Measurements from ENCODE around the gene GIMAP5.

Gene GIMAP5

DNA sequence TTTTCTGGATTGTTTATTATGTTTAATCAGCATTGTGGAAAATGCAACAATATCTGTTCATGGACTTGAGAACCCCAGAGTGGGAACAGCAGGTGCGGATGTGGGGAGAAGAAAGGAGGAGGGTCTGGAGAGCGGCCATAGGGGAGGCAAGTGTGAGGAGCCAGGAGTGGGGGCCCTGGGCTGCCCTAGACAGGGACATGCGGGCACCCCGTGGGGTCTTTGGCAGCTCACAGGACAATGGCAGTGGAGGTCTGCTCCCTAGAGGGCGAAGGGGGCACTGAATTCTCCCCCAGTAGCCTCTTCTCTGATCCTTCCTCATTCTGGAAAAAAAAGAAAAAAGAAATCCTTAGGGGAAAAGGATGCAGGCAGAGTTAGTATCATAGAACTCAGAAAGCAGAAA, 54.1 kb downstream of the GIMAP5 start:
- H3K36me3 ChIP-seq (replicated peaks; ENCODE audit: insufficient read depth, low read length): no peaks in the 10 kb centered on the region
- no peaks in the 10 kb centered on the region for H3K27me3 ChIP-seq (replicated peaks; ENCODE audit: insufficient read depth, low read length)
- H4K20me1 ChIP-seq (ENCODE audit: insufficient read depth, low read length): no peaks in the 10 kb centered on the region
- H3K79me2 ChIP-seq (ENCODE audit: low read length): no peaks in the 10 kb centered on the region
- no peak overlapping the region for H3K4me3 ChIP-seq (ENCODE audit: low read length)
- no peak overlapping the region for H2AFZ ChIP-seq (ENCODE audit: low read length)
- no peak for DNase-seq
- H3K9me2 ChIP-seq (replicated peaks; ENCODE audit: insufficient read depth, low read length): no peaks in the 10 kb centered on the region
- no peaks in the 10 kb centered on the region for H3K4me1 ChIP-seq (ENCODE audit: low read length)
- no peak for TF ChIP-seq EZH2phosphoT487 (IDR thresholded peaks at IDR 0.05; ENCODE audit: low read length)
- TF ChIP-seq EZH2 (optimal IDR thresholded peaks at IDR 0.05; ENCODE audit: low read depth, low read length): no peak
- TF ChIP-seq, protein P1, sequence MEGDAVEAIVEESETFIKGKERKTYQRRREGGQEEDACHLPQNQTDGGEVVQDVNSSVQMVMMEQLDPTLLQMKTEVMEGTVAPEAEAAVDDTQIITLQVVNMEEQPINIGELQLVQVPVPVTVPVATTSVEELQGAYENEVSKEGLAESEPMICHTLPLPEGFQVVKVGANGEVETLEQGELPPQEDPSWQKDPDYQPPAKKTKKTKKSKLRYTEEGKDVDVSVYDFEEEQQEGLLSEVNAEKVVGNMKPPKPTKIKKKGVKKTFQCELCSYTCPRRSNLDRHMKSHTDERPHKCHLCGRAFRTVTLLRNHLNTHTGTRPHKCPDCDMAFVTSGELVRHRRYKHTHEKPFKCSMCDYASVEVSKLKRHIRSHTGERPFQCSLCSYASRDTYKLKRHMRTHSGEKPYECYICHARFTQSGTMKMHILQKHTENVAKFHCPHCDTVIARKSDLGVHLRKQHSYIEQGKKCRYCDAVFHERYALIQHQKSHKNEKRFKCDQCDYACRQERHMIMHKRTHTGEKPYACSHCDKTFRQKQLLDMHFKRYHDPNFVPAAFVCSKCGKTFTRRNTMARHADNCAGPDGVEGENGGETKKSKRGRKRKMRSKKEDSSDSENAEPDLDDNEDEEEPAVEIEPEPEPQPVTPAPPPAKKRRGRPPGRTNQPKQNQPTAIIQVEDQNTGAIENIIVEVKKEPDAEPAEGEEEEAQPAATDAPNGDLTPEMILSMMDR (IDR thresholded peaks at IDR 0.05; ENCODE audit: low read length): no peak
- no peak overlapping the region for H3K9ac ChIP-seq (ENCODE audit: low read length)
- no peaks in the 10 kb centered on the region for H3F3A ChIP-seq (ENCODE audit: insufficient read depth, low read length)
- no peak overlapping the region for H3K4me2 ChIP-seq (ENCODE audit: low read depth, low read length)
- H3K27ac ChIP-seq (ENCODE audit: low read length): no peak overlapping the region
- no peaks in the 10 kb centered on the region for H3K9me3 ChIP-seq (replicated peaks; ENCODE audit: insufficient read depth, low read length)

DNA sequence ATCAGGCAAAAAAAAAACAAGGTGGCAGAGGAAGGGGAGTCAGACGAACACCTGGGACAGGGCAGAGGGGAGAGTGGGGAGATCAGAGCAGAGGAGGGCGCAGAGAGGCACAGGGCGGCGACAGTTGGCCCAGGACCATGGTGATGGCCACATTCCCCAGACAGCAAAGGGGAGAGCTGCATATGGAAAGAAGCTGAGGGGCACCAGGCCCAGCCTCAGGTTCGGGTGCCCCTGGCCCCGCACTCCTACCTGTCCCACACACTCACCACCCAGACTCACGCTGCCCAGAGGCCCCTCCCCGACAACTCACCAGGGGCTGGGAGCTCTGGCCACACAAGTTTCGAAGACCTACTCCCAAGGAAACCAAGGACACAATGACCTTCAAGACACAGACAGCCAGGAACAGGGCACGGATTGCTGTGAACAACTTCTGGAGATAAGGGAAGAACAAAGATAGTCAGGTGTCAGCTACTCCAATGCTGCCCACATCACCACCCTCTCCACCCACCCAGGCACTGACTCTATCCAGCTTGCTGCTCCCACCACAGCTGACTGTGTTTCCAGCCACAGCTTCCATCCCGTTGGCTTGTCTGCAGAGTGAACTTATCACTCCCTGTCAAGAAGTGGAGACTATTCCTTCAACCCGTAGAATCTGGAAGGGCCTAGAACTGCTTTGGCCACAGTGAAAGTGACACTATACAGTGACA, 54.7 kb downstream of the GIMAP5 start:
- no peaks in the 10 kb centered on the region for H3K36me3 ChIP-seq (replicated peaks; ENCODE audit: insufficient read depth, low read length)
- H3K79me2 ChIP-seq (ENCODE audit: low read length): no peaks in the 10 kb centered on the region
- H3K4me3 ChIP-seq (ENCODE audit: low read length): no peak overlapping the region
- no peak for DNase-seq
- H2AFZ ChIP-seq (ENCODE audit: low read length): no peak overlapping the region
- no peaks in the 10 kb centered on the region for H3F3A ChIP-seq (ENCODE audit: insufficient read depth, low read length)
- no peaks in the 10 kb centered on the region for H3K27me3 ChIP-seq (replicated peaks; ENCODE audit: insufficient read depth, low read length)
- TF ChIP-seq EZH2 (optimal IDR thresholded peaks at IDR 0.05; ENCODE audit: low read depth, low read length): no peak
- TF ChIP-seq, protein P1 (IDR thresholded peaks at IDR 0.05; ENCODE audit: low read length): no peak
- no peak for TF ChIP-seq EZH2phosphoT487 (IDR thresholded peaks at IDR 0.05; ENCODE audit: low read length)
- no peaks in the 10 kb centered on the region for H3K9me3 ChIP-seq (replicated peaks; ENCODE audit: insufficient read depth, low read length)
- H3K9ac ChIP-seq (ENCODE audit: low read length): no peak overlapping the region
- no peak overlapping the region for H3K4me2 ChIP-seq (ENCODE audit: low read depth, low read length)
- no peaks in the 10 kb centered on the region for H3K9me2 ChIP-seq (replicated peaks; ENCODE audit: insufficient read depth, low read length)
- H3K4me1 ChIP-seq (ENCODE audit: low read length): no peaks in the 10 kb centered on the region
- no peak overlapping the region for H3K27ac ChIP-seq (ENCODE audit: low read length)
- H4K20me1 ChIP-seq (ENCODE audit: insufficient read depth, low read length): no peaks in the 10 kb centered on the region

All from MM.1S (cell line).